H1 (cell line): ENCODE results near the gene NEURL4. TPM values are rescaled to one million over a fixed set of nuclear protein-coding genes. Genes with fewer than 3 reads are reported as not detected.

ENCODE experiments used
- ATF2 ChIP-seq: IDR thresholded peaks from 2 replicates; pipeline ENCODE4 v1.6.1; 2012; ENCODE audit warnings: low read length, inconsistent platforms
- RNF2 ChIP-seq: fragments of 200-900, 300-1000 bp; sonication (generic); IDR thresholded peaks from 2 replicates; pipeline ENCODE4 v1.7.1; 2016; ENCODE audit warnings: borderline replicate concordance, low read depth, mild to moderate bottlenecking, antibody characterized with exemption, low read length; ENCODE audit not compliant: poor library complexity, severe bottlenecking; ENCODE audit errors: missing control alignments
- SP4 ChIP-seq: IDR thresholded peaks from 2 replicates; pipeline ENCODE4 v1.6.1; 2012; ENCODE audit warnings: low read length, inconsistent platforms
- polyA plus RNA-seq, 7 experiments: library from polyadenylated mRNA; depleted of rRNA in 3 of 7; stranded (reverse) in 5 of 7; unstranded in 2 of 7; fragments of >200 nt in 5 of 7; fragments of 200-250 nt in 2 of 7; gene quantifications; 1 replicate in 5 of 7; 2 replicates in 1 of 7; 4 replicates in 1 of 7; pipeline versions ENCODE4 v1.2.1 to v1.2.3, GENCODE V29; 2011 to 2013; ENCODE audit warnings: missing spikeins in 2 of 7, mixed read lengths in 2 of 7
- total RNA-seq: library from RNA; stranded (reverse); fragmentation: NEBNext Ultra II Directional; extraction: Animal tissue kit (Norgen Biotek cat#: 25700); gene quantifications from 2 replicates; pipeline ENCODE4 v1.2.1, GENCODE V29; 2021
- TF ChIP-seq, protein P1 (sequence below): fragments of 300-600 bp; sonication (generic); IDR thresholded peaks from 2 replicates; pipeline ENCODE4 v1.7.1; 2012; ENCODE audit warnings: low read length, moderate library complexity, mild to moderate bottlenecking, inconsistent platforms; ENCODE audit not compliant: insufficient replicate concordance

NEURL4 gene
- total and polyA plus RNA-seq, 2 of the 8 experiments (the other 6 are each of a cell fraction or from before 2014, with no cell fraction given): 29.6 to 46.8 TPM

- TF ChIP-seq, protein P1, sequence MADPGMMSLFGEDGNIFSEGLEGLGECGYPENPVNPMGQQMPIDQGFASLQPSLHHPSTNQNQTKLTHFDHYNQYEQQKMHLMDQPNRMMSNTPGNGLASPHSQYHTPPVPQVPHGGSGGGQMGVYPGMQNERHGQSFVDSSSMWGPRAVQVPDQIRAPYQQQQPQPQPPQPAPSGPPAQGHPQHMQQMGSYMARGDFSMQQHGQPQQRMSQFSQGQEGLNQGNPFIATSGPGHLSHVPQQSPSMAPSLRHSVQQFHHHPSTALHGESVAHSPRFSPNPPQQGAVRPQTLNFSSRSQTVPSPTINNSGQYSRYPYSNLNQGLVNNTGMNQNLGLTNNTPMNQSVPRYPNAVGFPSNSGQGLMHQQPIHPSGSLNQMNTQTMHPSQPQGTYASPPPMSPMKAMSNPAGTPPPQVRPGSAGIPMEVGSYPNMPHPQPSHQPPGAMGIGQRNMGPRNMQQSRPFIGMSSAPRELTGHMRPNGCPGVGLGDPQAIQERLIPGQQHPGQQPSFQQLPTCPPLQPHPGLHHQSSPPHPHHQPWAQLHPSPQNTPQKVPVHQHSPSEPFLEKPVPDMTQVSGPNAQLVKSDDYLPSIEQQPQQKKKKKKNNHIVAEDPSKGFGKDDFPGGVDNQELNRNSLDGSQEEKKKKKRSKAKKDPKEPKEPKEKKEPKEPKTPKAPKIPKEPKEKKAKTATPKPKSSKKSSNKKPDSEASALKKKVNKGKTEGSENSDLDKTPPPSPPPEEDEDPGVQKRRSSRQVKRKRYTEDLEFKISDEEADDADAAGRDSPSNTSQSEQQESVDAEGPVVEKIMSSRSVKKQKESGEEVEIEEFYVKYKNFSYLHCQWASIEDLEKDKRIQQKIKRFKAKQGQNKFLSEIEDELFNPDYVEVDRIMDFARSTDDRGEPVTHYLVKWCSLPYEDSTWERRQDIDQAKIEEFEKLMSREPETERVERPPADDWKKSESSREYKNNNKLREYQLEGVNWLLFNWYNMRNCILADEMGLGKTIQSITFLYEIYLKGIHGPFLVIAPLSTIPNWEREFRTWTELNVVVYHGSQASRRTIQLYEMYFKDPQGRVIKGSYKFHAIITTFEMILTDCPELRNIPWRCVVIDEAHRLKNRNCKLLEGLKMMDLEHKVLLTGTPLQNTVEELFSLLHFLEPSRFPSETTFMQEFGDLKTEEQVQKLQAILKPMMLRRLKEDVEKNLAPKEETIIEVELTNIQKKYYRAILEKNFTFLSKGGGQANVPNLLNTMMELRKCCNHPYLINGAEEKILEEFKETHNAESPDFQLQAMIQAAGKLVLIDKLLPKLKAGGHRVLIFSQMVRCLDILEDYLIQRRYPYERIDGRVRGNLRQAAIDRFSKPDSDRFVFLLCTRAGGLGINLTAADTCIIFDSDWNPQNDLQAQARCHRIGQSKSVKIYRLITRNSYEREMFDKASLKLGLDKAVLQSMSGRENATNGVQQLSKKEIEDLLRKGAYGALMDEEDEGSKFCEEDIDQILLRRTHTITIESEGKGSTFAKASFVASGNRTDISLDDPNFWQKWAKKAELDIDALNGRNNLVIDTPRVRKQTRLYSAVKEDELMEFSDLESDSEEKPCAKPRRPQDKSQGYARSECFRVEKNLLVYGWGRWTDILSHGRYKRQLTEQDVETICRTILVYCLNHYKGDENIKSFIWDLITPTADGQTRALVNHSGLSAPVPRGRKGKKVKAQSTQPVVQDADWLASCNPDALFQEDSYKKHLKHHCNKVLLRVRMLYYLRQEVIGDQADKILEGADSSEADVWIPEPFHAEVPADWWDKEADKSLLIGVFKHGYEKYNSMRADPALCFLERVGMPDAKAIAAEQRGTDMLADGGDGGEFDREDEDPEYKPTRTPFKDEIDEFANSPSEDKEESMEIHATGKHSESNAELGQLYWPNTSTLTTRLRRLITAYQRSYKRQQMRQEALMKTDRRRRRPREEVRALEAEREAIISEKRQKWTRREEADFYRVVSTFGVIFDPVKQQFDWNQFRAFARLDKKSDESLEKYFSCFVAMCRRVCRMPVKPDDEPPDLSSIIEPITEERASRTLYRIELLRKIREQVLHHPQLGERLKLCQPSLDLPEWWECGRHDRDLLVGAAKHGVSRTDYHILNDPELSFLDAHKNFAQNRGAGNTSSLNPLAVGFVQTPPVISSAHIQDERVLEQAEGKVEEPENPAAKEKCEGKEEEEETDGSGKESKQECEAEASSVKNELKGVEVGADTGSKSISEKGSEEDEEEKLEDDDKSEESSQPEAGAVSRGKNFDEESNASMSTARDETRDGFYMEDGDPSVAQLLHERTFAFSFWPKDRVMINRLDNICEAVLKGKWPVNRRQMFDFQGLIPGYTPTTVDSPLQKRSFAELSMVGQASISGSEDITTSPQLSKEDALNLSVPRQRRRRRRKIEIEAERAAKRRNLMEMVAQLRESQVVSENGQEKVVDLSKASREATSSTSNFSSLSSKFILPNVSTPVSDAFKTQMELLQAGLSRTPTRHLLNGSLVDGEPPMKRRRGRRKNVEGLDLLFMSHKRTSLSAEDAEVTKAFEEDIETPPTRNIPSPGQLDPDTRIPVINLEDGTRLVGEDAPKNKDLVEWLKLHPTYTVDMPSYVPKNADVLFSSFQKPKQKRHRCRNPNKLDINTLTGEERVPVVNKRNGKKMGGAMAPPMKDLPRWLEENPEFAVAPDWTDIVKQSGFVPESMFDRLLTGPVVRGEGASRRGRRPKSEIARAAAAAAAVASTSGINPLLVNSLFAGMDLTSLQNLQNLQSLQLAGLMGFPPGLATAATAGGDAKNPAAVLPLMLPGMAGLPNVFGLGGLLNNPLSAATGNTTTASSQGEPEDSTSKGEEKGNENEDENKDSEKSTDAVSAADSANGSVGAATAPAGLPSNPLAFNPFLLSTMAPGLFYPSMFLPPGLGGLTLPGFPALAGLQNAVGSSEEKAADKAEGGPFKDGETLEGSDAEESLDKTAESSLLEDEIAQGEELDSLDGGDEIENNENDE: no peak
- TF ChIP-seq ATF2: no peak
- no peak for TF ChIP-seq RNF2
- no peak for TF ChIP-seq SP4
Measured at GRCh38 chr17:7363311-7363710, 34.2 kb upstream of the NEURL4 start (continued).
